ENCODE results near the gene IGF2BP2. TPM values are rescaled to one million over a fixed set of nuclear protein-coding genes. Genes with fewer than 3 reads are reported as not detected.

Gene IGF2BP2
- total and polyA plus RNA-seq, 2 of the 13 experiments (the other 11 are each of a cell fraction or from before 2014, with no cell fraction given): 6.5 to 46.0 TPM

DNA sequence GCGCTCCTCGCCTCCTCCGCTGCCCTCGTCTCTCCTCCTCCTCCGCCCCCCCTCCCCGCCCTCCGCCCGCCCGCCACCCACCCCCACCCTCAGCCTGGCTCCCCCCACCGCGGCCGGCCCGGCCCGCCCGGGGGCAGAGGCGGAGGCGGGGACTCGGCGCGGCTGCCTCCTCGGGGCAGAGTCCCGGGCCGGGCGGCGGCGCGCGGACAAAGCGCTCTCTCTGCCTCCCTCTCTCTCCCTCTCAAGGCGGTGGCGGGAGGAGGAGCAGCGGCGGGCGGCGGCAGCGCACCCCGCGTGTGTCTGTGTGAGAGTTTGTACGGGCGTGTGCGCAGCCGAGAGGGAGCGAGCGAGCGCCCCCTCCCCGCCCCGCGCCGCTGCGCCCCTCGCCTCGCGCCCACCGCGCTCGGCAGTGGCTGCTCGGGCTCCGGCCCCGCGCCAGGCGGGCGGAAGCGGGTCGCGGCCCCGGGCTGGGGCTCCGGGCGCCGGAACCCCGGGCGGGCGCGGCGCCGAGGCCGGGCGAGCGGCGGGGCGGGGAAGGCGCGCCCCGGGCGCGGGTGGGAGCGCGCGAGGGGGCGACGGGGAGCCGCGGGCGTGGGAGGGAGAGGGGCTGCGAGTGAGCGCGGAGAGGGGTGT, at the start of gene IGF2BP2 (continued):
- TF ChIP-seq, protein P1, sequence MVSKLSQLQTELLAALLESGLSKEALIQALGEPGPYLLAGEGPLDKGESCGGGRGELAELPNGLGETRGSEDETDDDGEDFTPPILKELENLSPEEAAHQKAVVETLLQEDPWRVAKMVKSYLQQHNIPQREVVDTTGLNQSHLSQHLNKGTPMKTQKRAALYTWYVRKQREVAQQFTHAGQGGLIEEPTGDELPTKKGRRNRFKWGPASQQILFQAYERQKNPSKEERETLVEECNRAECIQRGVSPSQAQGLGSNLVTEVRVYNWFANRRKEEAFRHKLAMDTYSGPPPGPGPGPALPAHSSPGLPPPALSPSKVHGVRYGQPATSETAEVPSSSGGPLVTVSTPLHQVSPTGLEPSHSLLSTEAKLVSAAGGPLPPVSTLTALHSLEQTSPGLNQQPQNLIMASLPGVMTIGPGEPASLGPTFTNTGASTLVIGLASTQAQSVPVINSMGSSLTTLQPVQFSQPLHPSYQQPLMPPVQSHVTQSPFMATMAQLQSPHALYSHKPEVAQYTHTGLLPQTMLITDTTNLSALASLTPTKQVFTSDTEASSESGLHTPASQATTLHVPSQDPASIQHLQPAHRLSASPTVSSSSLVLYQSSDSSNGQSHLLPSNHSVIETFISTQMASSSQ (IDR thresholded peaks at IDR 0.05; ENCODE audit: low read depth): no peak
- TF ChIP-seq, protein P1 (CRISPR knock-in tag; IDR thresholded peaks at IDR 0.05; ENCODE audit: borderline replicate concordance): no peak
- no peak for TF ChIP-seq NFIC (IDR thresholded peaks at IDR 0.05; ENCODE audit: low read length)
- TF ChIP-seq SALL2 (CRISPR knock-in tag; IDR thresholded peaks at IDR 0.05): no peak
- TF ChIP-seq IKZF4 (CRISPR knock-in tag; IDR thresholded peaks at IDR 0.05; ENCODE audit: borderline replicate concordance, low read depth, not compliant biosample characterization): no peak
- peak; percentile 41; the same call in 1 of the 2 replicates for TF ChIP-seq THAP11 (CRISPR knock-in tag; IDR thresholded peaks at IDR 0.05)
- no peak for TF ChIP-seq ZNF468 (CRISPR knock-in tag; IDR thresholded peaks at IDR 0.05)
- peak; percentile 74 for TF ChIP-seq SAP130 (CRISPR knock-in tag; IDR thresholded peaks at IDR 0.05; ENCODE audit: low read depth)
- no peak for TF ChIP-seq FOXK2 (IDR thresholded peaks at IDR 0.05)
- TF ChIP-seq CBX5 (CRISPR knock-in tag; IDR thresholded peaks at IDR 0.05; ENCODE audit: borderline replicate concordance): no peak
- no peak for TF ChIP-seq TOE1 (CRISPR knock-in tag; IDR thresholded peaks at IDR 0.05)
- TF ChIP-seq DMAP1 (CRISPR knock-in tag; IDR thresholded peaks at IDR 0.05): no peak; the same call in 1 of the 2 replicates
- TF ChIP-seq, protein P2, sequence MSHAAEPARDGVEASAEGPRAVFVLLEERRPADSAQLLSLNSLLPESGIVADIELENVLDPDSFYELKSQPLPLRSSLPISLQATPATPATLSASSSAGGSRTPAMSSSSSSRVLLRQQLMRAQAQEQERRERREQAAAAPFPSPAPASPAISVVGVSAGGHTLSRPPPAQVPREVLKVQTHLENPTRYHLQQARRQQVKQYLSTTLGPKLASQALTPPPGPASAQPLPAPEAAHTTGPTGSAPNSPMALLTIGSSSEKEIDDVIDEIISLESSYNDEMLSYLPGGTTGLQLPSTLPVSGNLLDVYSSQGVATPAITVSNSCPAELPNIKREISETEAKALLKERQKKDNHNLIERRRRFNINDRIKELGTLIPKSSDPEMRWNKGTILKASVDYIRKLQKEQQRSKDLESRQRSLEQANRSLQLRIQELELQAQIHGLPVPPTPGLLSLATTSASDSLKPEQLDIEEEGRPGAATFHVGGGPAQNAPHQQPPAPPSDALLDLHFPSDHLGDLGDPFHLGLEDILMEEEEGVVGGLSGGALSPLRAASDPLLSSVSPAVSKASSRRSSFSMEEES (CRISPR knock-in tag; IDR thresholded peaks at IDR 0.05): no peak
- TF ChIP-seq, protein P3, sequence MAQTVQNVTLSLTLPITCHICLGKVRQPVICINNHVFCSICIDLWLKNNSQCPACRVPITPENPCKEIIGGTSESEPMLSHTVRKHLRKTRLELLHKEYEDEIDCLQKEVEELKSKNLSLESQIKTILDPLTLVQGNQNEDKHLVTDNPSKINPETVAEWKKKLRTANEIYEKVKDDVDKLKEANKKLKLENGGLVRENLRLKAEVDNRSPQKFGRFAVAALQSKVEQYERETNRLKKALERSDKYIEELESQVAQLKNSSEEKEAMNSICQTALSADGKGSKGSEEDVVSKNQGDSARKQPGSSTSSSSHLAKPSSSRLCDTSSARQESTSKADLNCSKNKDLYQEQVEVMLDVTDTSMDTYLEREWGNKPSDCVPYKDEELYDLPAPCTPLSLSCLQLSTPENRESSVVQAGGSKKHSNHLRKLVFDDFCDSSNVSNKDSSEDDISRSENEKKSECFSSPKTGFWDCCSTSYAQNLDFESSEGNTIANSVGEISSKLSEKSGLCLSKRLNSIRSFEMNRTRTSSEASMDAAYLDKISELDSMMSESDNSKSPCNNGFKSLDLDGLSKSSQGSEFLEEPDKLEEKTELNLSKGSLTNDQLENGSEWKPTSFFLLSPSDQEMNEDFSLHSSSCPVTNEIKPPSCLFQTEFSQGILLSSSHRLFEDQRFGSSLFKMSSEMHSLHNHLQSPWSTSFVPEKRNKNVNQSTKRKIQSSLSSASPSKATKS (CRISPR knock-in tag; IDR thresholded peaks at IDR 0.05): no peak
- TF ChIP-seq ZNF580 (CRISPR knock-in tag; IDR thresholded peaks at IDR 0.05; ENCODE audit: borderline replicate concordance, low read depth): no peak
- TF ChIP-seq, protein P4, sequence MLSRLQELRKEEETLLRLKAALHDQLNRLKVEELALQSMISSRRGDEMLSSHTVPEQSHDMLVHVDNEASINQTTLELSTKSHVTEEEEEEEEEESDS (CRISPR knock-in tag; IDR thresholded peaks at IDR 0.05; ENCODE audit: borderline replicate concordance): no peak
- no peak for TF ChIP-seq NKX3-1 (CRISPR knock-in tag; IDR thresholded peaks at IDR 0.05)
- TF ChIP-seq, protein P5, sequence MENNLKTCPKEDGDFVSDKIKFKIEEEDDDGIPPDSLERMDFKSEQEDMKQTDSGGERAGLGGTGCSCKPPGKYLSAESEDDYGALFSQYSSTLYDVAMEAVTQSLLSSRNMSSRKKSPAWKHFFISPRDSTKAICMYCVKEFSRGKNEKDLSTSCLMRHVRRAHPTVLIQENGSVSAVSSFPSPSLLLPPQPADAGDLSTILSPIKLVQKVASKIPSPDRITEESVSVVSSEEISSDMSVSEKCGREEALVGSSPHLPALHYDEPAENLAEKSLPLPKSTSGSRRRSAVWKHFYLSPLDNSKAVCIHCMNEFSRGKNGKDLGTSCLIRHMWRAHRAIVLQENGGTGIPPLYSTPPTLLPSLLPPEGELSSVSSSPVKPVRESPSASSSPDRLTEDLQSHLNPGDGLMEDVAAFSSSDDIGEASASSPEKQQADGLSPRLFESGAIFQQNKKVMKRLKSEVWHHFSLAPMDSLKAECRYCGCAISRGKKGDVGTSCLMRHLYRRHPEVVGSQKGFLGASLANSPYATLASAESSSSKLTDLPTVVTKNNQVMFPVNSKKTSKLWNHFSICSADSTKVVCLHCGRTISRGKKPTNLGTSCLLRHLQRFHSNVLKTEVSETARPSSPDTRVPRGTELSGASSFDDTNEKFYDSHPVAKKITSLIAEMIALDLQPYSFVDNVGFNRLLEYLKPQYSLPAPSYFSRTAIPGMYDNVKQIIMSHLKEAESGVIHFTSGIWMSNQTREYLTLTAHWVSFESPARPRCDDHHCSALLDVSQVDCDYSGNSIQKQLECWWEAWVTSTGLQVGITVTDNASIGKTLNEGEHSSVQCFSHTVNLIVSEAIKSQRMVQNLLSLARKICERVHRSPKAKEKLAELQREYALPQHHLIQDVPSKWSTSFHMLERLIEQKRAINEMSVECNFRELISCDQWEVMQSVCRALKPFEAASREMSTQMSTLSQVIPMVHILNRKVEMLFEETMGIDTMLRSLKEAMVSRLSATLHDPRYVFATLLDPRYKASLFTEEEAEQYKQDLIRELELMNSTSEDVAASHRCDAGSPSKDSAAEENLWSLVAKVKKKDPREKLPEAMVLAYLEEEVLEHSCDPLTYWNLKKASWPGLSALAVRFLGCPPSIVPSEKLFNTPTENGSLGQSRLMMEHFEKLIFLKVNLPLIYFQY (CRISPR knock-in tag; IDR thresholded peaks at IDR 0.05; ENCODE audit: borderline replicate concordance): peak; percentile 84; the same call in 1 of the 2 replicates
